ENCODE results near the gene MRLN. TPM values are rescaled to one million over a fixed set of nuclear protein-coding genes. Genes with fewer than 3 reads are reported as not detected.

The MRLN gene
- total RNA-seq, 1 donor from 2014 or later, result not detected

GRCh38 chr10:59692113-59692512 is 61.1 kb downstream of the MRLN start:
- Mint-ChIP-seq H3K4me1 (ENCODE audit: low read depth, unreplicated experiment) (peaks cover 2% of the 10 kb centered on the region), H3K36me3 (ENCODE audit: low read depth, unreplicated experiment) (peaks cover 2% of the 10 kb centered on the region), H3K4me3 (ENCODE audit: unreplicated experiment) (no peak overlapping the region), H3K9me3 (ENCODE audit: unreplicated experiment) (no peaks in the 10 kb centered on the region), H3K27me3 (ENCODE audit: low read depth, unreplicated experiment) (no peaks in the 10 kb centered on the region), H3K27ac (ENCODE audit: unreplicated experiment) (no peak overlapping the region)
- H3K4me1 ChIP-seq (ENCODE audit: insufficient read depth, low read length), result no peaks in the 10 kb centered on the region
- FAIRE-seq, result no peak
- no peak for DNase-seq (ENCODE audit: low read depth)
- H3K27ac ChIP-seq (ENCODE audit: low read depth, low read length), result no peak overlapping the region
- no peaks in the 10 kb centered on the region for H3K79me2 ChIP-seq (ENCODE audit: insufficient read depth, low read length)
- H2AFZ ChIP-seq (ENCODE audit: low read depth, low read length), result no peak overlapping the region
- H4K20me1 ChIP-seq (ENCODE audit: insufficient read depth, low read length), result no peaks in the 10 kb centered on the region
- no peak overlapping the region for H3K4me3 ChIP-seq (ENCODE audit: insufficient read depth, low read depth, low read length)
- TF ChIP-seq CTCF (IDR thresholded peaks at IDR 0.05; ENCODE audit: insufficient read depth, low read depth, low read length), result no peak
- TF ChIP-seq EZH2 (IDR thresholded peaks at IDR 0.05; ENCODE audit: insufficient read depth, low read length), result no peak
- no peaks in the 10 kb centered on the region for H3K9me3 ChIP-seq (ENCODE audit: insufficient read depth, low read depth, low read length)
- no peaks in the 10 kb centered on the region for H3K27me3 ChIP-seq (ENCODE audit: insufficient read depth, low read length)
- no peak overlapping the region for H3K9ac ChIP-seq (ENCODE audit: low read length)
- no peaks in the 10 kb centered on the region for H3K36me3 ChIP-seq (ENCODE audit: insufficient read depth, low read length)
- no peak overlapping the region for H3K4me2 ChIP-seq (ENCODE audit: low read length)

GRCh38 chr10:59688921-59689351 is 64.3 kb downstream of the MRLN start:
- H3K4me3 ChIP-seq (ENCODE audit: insufficient read depth, low read depth, low read length), result no peak overlapping the region
- Mint-ChIP-seq H3K9me3 (ENCODE audit: unreplicated experiment) (no peaks in the 10 kb centered on the region), H3K36me3 (ENCODE audit: low read depth, unreplicated experiment) (peaks cover 2% of the 10 kb centered on the region), H3K4me3 (ENCODE audit: unreplicated experiment) (no peak overlapping the region), H3K27me3 (ENCODE audit: low read depth, unreplicated experiment) (no peaks in the 10 kb centered on the region), H3K4me1 (ENCODE audit: low read depth, unreplicated experiment) (peaks cover 2% of the 10 kb centered on the region), H3K27ac (ENCODE audit: unreplicated experiment) (no peak overlapping the region)
- no peaks in the 10 kb centered on the region for H3K79me2 ChIP-seq (ENCODE audit: insufficient read depth, low read length)
- H3K27ac ChIP-seq (ENCODE audit: low read depth, low read length), result no peak overlapping the region
- FAIRE-seq (no peak), DNase-seq (ENCODE audit: low read depth) (no peak)
- no peaks in the 10 kb centered on the region for H4K20me1 ChIP-seq (ENCODE audit: insufficient read depth, low read length)
- H3K4me2 ChIP-seq (ENCODE audit: low read length), result no peak overlapping the region
- no peak overlapping the region for H2AFZ ChIP-seq (ENCODE audit: low read depth, low read length)
- no peaks in the 10 kb centered on the region for H3K4me1 ChIP-seq (ENCODE audit: insufficient read depth, low read length)
- no peaks in the 10 kb centered on the region for H3K36me3 ChIP-seq (ENCODE audit: insufficient read depth, low read length)
- TF ChIP-seq CTCF (IDR thresholded peaks at IDR 0.05; ENCODE audit: insufficient read depth, low read depth, low read length), result no peak
- TF ChIP-seq EZH2 (IDR thresholded peaks at IDR 0.05; ENCODE audit: insufficient read depth, low read length), result no peak
- H3K9me3 ChIP-seq (ENCODE audit: insufficient read depth, low read depth, low read length), result no peaks in the 10 kb centered on the region
- H3K9ac ChIP-seq (ENCODE audit: low read length), result no peak overlapping the region
- H3K27me3 ChIP-seq (ENCODE audit: insufficient read depth, low read length), result no peaks in the 10 kb centered on the region

GRCh38 chr10:59687657-59688056 is 65.6 kb downstream of the MRLN start:
- Histone ChIP-seq H3K27ac (ENCODE audit: low read depth, low read length) (no peak overlapping the region), H3K4me1 (ENCODE audit: insufficient read depth, low read length) (no peaks in the 10 kb centered on the region), H3K79me2 (ENCODE audit: insufficient read depth, low read length) (no peaks in the 10 kb centered on the region), H3K9ac (ENCODE audit: low read length) (no peak overlapping the region), H3K4me2 (ENCODE audit: low read length) (no peak overlapping the region), H3K27me3 (ENCODE audit: insufficient read depth, low read length) (no peaks in the 10 kb centered on the region), H2AFZ (ENCODE audit: low read depth, low read length) (no peak overlapping the region), H3K36me3 (ENCODE audit: insufficient read depth, low read length) (no peaks in the 10 kb centered on the region), H4K20me1 (ENCODE audit: insufficient read depth, low read length) (no peaks in the 10 kb centered on the region), H3K9me3 (ENCODE audit: insufficient read depth, low read depth, low read length) (no peaks in the 10 kb centered on the region), H3K4me3 (ENCODE audit: insufficient read depth, low read depth, low read length) (no peak overlapping the region)
- Mint-ChIP-seq H3K4me3 (ENCODE audit: unreplicated experiment) (no peak overlapping the region), H3K27ac (ENCODE audit: unreplicated experiment) (no peak overlapping the region), H3K27me3 (ENCODE audit: low read depth, unreplicated experiment) (no peaks in the 10 kb centered on the region), H3K9me3 (ENCODE audit: unreplicated experiment) (no peaks in the 10 kb centered on the region), H3K36me3 (ENCODE audit: low read depth, unreplicated experiment) (peaks cover 2% of the 10 kb centered on the region), H3K4me1 (ENCODE audit: low read depth, unreplicated experiment) (peaks cover 2% of the 10 kb centered on the region)
- DNase-seq (ENCODE audit: low read depth) (no peak), FAIRE-seq (no peak)
- TF ChIP-seq CTCF (IDR thresholded peaks at IDR 0.05; ENCODE audit: insufficient read depth, low read depth, low read length) (no peak), EZH2 (IDR thresholded peaks at IDR 0.05; ENCODE audit: insufficient read depth, low read length) (no peak)

Other genes with a start within 250 kb of the MRLN start
- gene SLC16A9, start 43.6 kb downstream of the MRLN start, total RNA-seq, result 3.4 and 4.4 TPM in 2 replicates
- gene CCDC6, start 153.1 kb upstream of the MRLN start, total RNA-seq, result 69.4 and 73.9 TPM in 2 replicates